Ovary (tissue), 9 donors: ENCODE measurements around the gene FRMD3. TPM values are rescaled to one million over a fixed set of nuclear protein-coding genes. Genes with fewer than 3 reads are reported as not detected.

Source experiments
- DNase-seq, 5 donors: peaks; one replicate each; pipeline ENCODE4 v3.0.0-alpha.2; 2019 to 2020
- H3K27ac ChIP-seq, 2 donors: fragments of 200-600 bp; one replicate each; pipeline versions ENCODE4 v1.5.1 to v1.8.0; 2019 to 2022
- H3K27me3 ChIP-seq: fragments of 200-600 bp; one replicate; pipeline ENCODE4 v1.8.0; 2022
- H3K36me3 ChIP-seq: fragments of 200-600 bp; sonication (generic); one replicate; pipeline ENCODE4 v1.5.1; 2019
- H3K4me1 ChIP-seq: one replicate; pipeline ENCODE4 v1.8.1; 2013; ENCODE audit warnings: mild to moderate bottlenecking, moderate library complexity; ENCODE audit not compliant: insufficient read depth
- H3K4me3 ChIP-seq: fragments of 200-600 bp; sonication (generic); one replicate; pipeline ENCODE4 v1.5.1; 2017
- H3K9me3 ChIP-seq, 2 donors: fragments of 200-600 bp in 1 of 2; sonication (generic) in 1 of 2; one replicate each; pipeline versions ENCODE4 v1.5.1 to v1.8.1; 2013 to 2019; ENCODE audit warnings: mild to moderate bottlenecking in 1 of 2, moderate library complexity in 1 of 2
- EP300 ChIP-seq: sonication (generic); formaldehyde crosslinking; IDR thresholded peaks from one replicate; pipeline ENCODE4 v1.6.1; 2017; ENCODE audit warnings: antibody characterized with exemption
- POLR2A ChIP-seq: fragments of 450-650 bp; IDR thresholded peaks from one replicate; pipeline ENCODE4 v1.6.1; 2017; ENCODE audit warnings: antibody characterized with exemption, mild to moderate bottlenecking, moderate library complexity
- WGBS, 3 donors: extraction: QIAGEN DNeasy Blood & Tissue Kit in 1 of 3; methylation state at CpG; one replicate each; pipeline versions ENCODE4 v1.1.5 to v1.1.7; 2013 to 2017; 5-methylcytosine and 5-hydroxymethylcytosine counted together
- intact Hi-C, 4 donors: fragments of 100-400 bp; cut with DNase I; formaldehyde crosslinking; loops; one replicate each; pipeline versions ENCODE4 v1.11.0 to v1.15.1; 2022 to 2023
- polyA plus RNA-seq, 2 donors: library from polyadenylated mRNA; stranded (reverse); fragments of 200-250 nt in 1 of 2; fragments of 350-450 nt in 1 of 2; fragmentation: Illumina TruSeq in 1 of 2; extraction: RNeasy Lipid Tissue Mini Kit (QIAGEN cat#74804) in 1 of 2; gene quantifications; one replicate each; pipeline ENCODE4 v1.2.3, GENCODE V29; 2013 to 2014
- total RNA-seq, 7 donors: library from RNA; depleted of rRNA in 2 of 7; stranded (reverse); fragments of >200 nt in 2 of 7; fragmentation: NEBNext Ultra II Directional in 3 of 7; extraction: Animal tissue kit (Norgen Biotek cat#: 25700) in 3 of 7; gene quantifications; one replicate each; pipeline versions ENCODE4 v1.1.0 to v1.2.4, GENCODE V29; 2016 to 2023
- TF ChIP-seq, protein P1 (sequence below), 3 donors: fragments of 450-650 bp in 2 of 3; fragments of 200-600 bp in 1 of 3; IDR thresholded peaks; one replicate each; pipeline versions ENCODE4 v1.5.1 to v1.8.0; 2016 to 2022; ENCODE audit warnings: antibody characterized with exemption in 3 of 3, mild to moderate bottlenecking in 1 of 3
- donor health status: DM: no; HTN: no; CAD: no; lungs with moderate emphysema.
- donor health status: DM: no; HTN: no; CAD: no.
- donor health status: Bipolar disorder and iron deficiency.
- donor health status: DM: yes; HTN: yes; CAD: no.
- donor health status: DM: no; HTN: no; CAD: no.
- donor health status: DM: yes; HTN: yes; CAD: no.

Gene FRMD3
- total and polyA plus RNA-seq, 9 donors: 0.83 to 9.1 (median 4.2) TPM

DNA sequence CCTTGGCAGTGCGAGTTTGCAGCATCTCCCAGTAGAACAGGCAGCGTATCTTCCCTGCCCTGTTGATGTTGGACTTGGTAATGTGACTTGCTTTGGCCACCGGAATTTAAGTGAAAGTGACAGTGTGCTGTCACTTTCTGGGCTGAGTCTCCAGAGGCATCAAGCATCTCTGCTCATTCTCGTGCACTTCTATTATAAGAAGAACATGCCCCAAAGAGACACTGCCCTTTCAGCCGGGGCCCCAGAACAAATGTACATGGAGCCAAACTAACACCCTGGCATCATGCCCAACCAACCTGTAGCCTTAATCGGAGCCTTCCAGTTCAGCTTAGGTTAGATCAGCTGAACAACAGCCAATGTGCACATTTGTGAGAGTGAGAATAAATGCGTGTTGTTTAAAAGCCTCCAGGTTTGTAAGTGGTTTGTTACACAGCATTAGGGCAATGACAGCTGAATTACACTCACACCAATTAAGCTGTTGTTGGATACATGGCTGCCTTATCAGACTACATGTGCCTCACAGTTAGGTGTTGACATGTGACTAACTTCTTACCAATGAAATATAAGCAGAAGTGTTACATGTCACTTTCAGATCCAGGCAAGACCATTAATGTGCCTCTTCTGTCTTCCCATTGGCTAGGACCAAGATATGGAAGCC is 22.1 kb upstream of the FRMD3 start:
- no peak overlapping the region for H3K27ac ChIP-seq
- intact Hi-C loops: no loop called here
- H3K9me3 ChIP-seq: no peaks in the 10 kb centered on the region
- no peaks in the 10 kb centered on the region for H3K27me3 ChIP-seq
- 90 to 93% (median 91%) methylated on average over 7 of the region's 7 CpGs for WGBS, 3 donors
- no peak overlapping the region for H3K4me3 ChIP-seq
- no peak for DNase-seq
- no peaks in the 10 kb centered on the region for H3K36me3 ChIP-seq
- H3K4me1 ChIP-seq: no peaks in the 10 kb centered on the region
- TF ChIP-seq EP300: no peak
- TF ChIP-seq POLR2A: no peak
- TF ChIP-seq, protein P1, sequence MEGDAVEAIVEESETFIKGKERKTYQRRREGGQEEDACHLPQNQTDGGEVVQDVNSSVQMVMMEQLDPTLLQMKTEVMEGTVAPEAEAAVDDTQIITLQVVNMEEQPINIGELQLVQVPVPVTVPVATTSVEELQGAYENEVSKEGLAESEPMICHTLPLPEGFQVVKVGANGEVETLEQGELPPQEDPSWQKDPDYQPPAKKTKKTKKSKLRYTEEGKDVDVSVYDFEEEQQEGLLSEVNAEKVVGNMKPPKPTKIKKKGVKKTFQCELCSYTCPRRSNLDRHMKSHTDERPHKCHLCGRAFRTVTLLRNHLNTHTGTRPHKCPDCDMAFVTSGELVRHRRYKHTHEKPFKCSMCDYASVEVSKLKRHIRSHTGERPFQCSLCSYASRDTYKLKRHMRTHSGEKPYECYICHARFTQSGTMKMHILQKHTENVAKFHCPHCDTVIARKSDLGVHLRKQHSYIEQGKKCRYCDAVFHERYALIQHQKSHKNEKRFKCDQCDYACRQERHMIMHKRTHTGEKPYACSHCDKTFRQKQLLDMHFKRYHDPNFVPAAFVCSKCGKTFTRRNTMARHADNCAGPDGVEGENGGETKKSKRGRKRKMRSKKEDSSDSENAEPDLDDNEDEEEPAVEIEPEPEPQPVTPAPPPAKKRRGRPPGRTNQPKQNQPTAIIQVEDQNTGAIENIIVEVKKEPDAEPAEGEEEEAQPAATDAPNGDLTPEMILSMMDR (IDR thresholded peaks at IDR 0.05): no peak

DNA sequence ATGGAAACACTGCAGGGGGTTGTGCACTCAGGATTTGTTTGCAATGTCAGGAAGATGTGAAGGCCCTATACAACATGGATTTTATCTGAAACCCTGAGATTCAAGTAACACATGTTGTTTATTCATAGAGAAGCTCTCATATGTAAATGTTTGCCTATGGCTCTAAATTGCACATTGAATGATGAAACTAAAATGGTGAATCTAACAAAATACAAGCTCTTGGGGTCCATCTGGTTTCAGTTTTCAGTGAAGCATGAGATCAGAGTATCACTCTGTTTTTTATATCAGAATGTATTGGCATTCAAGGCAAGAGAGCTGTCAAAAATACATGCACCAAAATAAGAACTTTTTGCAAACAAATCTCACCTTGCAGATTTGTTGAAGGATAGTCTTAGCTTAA is 19.6 kb upstream of the FRMD3 start:
- H3K36me3 ChIP-seq: no peaks in the 10 kb centered on the region
- H3K9me3 ChIP-seq: no peaks in the 10 kb centered on the region
- H3K27me3 ChIP-seq: no peaks in the 10 kb centered on the region
- TF ChIP-seq POLR2A: no peak
- TF ChIP-seq, protein P1 (IDR thresholded peaks at IDR 0.05): no peak
- no peak for TF ChIP-seq EP300
- H3K4me3 ChIP-seq: no peak overlapping the region
- no peaks in the 10 kb centered on the region for H3K4me1 ChIP-seq
- intact Hi-C loops: no loop called here
- no peak overlapping the region for H3K27ac ChIP-seq
- DNase-seq: no peak

DNA sequence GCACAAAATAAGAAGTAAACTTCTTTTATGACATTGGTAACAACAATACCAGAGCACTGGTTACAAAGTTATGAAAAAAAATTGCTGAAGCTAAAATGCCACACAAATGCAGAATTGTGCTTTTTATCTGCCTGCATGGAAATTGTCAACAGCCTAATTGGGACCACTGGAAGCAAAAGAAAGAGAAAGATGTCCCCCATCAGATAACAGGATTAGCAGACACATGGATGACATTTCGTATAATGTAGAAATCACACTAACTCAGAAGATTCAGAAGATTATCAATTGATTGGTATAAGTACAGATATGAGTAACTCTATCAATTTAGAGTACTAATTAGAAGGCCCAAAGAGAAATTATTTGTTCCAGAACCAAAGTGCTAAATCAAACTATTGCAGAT is 19.1 kb upstream of the FRMD3 start:
- 94 to 100% (median 97%) methylated on average over 1 of the region's 1 CpG for WGBS, 3 donors
- Histone ChIP-seq H3K27me3 (no peaks in the 10 kb centered on the region), H3K27ac (no peak overlapping the region), H3K4me3 (no peak overlapping the region), H3K36me3 (no peaks in the 10 kb centered on the region), H3K4me1 (no peaks in the 10 kb centered on the region), H3K9me3 (no peaks in the 10 kb centered on the region)
- TF ChIP-seq, protein P1 (IDR thresholded peaks at IDR 0.05): no peak
- no peak for TF ChIP-seq POLR2A
- no peak for TF ChIP-seq EP300
- intact Hi-C loops: no loop called here
- DNase-seq: no peak

DNA sequence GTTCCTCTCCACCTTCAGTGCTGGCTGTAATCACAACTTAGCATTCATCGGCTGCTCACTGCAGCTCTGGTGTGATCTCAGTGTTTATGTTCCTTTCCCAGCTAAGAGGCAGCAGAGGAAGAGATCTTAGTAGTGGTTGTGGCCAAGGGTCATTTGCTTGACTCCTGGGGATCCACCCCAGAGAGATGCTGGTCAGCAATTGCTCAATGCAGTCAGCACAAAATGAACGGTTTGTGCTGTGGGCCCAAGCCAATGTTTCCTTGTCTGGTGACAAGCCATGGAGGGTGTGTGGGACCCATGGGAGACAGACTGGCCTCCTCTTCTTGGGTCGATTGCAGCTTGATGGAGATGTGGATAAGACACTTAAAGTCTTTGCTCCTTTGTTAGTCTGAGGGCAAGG is 16.1 kb upstream of the FRMD3 start:
- no peaks in the 10 kb centered on the region for H3K4me1 ChIP-seq
- no peaks in the 10 kb centered on the region for H3K36me3 ChIP-seq
- no peak overlapping the region for H3K4me3 ChIP-seq
- WGBS, 3 donors: 80 to 96% (median 88%) methylated on average over 3 of the region's 3 CpGs
- no peaks in the 10 kb centered on the region for H3K27me3 ChIP-seq
- no peak for DNase-seq
- TF ChIP-seq, protein P1 (IDR thresholded peaks at IDR 0.05): no peak
- TF ChIP-seq EP300 (no peak), POLR2A (no peak)
- H3K27ac ChIP-seq: no peak overlapping the region
- H3K9me3 ChIP-seq: no peaks in the 10 kb centered on the region
- intact Hi-C loops: no loop called here
